ENCODE results near the gene INPP5F.

DNA sequence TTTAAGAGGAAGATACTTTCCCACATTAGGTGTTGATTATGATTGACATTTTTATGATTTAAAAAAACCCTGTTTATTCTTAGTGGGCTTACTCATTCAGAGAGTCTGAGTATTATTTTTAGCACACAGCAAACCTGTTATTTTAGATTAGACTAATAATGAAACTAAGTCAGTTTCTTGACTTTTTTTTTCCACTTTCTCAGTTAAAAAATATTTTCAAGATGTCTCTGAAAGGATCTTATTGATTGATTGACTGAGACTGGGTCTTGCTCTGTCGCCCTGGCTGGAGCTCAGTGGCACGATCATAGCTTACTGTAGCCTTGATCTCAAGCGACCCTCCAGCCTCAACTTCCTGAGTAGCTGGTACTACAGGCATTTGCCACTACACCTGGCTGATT lies 20.4 kb upstream of the INPP5F start:
- TF ChIP-seq, protein P1, sequence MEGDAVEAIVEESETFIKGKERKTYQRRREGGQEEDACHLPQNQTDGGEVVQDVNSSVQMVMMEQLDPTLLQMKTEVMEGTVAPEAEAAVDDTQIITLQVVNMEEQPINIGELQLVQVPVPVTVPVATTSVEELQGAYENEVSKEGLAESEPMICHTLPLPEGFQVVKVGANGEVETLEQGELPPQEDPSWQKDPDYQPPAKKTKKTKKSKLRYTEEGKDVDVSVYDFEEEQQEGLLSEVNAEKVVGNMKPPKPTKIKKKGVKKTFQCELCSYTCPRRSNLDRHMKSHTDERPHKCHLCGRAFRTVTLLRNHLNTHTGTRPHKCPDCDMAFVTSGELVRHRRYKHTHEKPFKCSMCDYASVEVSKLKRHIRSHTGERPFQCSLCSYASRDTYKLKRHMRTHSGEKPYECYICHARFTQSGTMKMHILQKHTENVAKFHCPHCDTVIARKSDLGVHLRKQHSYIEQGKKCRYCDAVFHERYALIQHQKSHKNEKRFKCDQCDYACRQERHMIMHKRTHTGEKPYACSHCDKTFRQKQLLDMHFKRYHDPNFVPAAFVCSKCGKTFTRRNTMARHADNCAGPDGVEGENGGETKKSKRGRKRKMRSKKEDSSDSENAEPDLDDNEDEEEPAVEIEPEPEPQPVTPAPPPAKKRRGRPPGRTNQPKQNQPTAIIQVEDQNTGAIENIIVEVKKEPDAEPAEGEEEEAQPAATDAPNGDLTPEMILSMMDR (IDR thresholded peaks at IDR 0.05): no peak
- no peak for TF ChIP-seq EP300 (IDR thresholded peaks at IDR 0.05)

Data from tibial nerve (tissue), 4 donors.